Nephron (organoid): ENCODE measurements around the gene CDH23.

Experiments used
- H3K27ac Mint-ChIP-seq, 3 experiments: 2 replicates each; pipeline ENCODE4 v1.8.0; 2020; ENCODE audit warnings: mixed read lengths in 3 of 3, mild to moderate bottlenecking in 2 of 3, moderate library complexity in 1 of 3
- H3K27me3 Mint-ChIP-seq: 2 replicates; pipeline ENCODE4 v1.8.0; 2021; ENCODE audit warnings: low read depth, mild to moderate bottlenecking, moderate library complexity, mixed read lengths
- H3K36me3 Mint-ChIP-seq: 2 replicates; pipeline ENCODE4 v1.8.0; 2020; ENCODE audit warnings: low read depth, mixed read lengths
- H3K4me1 Mint-ChIP-seq: 2 replicates; pipeline ENCODE4 v1.8.0; 2020; ENCODE audit warnings: mixed read lengths
- H3K4me3 Mint-ChIP-seq, 3 experiments: 2 replicates each; pipeline ENCODE4 v1.8.0; 2020; ENCODE audit warnings: mild to moderate bottlenecking in 3 of 3, mixed read lengths in 3 of 3, moderate library complexity in 2 of 3
- H3K9me3 Mint-ChIP-seq: 2 replicates; pipeline ENCODE4 v1.8.0; 2020; ENCODE audit warnings: mixed read lengths
- TF ChIP-seq, protein P1 (sequence below), 3 experiments: fragments of 200-600 bp; sonication (generic); IDR thresholded peaks; one replicate each; pipeline ENCODE4 v1.5.0; 2021; ENCODE audit warnings: antibody characterized with exemption in 3 of 3; ENCODE audit not compliant: unreplicated experiment in 3 of 3

The CDH23 gene

DNA sequence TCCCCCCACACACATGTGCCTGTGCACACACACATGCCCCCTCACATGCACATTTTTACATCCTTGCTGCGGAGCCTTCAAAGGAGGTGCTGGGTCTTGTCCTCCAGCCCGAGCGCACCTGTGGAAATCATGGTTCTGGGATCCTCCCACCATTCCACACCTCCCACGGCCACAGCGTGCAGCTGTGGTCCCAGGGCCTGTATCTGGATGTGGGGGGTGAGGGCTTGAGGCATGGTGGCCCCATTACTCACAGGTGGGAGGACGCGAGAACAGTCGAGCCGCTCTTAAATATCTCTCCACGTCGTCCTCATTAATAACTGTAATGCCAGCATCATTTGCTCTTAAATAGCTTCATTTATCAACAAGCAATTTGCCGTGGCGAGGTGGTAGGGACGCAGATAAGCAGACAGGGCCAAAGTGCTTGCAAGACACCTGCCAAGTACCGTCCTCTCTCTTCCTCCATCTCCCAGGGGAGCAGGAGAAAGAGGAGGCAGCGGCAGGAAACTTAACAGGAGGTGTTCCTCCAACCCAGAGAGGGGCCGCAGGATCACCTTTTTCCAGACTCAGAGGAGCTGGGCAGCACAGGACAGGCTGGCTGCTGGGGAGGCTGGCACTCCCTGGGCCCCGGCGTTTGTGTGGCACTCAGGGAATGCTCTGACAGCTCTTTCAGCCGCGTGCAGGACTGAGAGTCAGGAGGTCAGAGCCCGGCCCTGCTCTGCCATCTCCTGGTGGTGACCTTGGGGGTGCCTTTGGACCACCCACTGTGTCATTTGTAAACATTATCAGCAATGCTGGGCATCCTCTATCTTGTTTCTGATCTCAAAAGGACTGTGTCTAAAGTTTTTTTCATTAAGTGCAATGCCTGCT, 87.4 kb downstream of the CDH23 start:
- H3K9me3 Mint-ChIP-seq, result peaks cover 7% of the 10 kb centered on the region
- no peaks in the 10 kb centered on the region for H3K4me1 Mint-ChIP-seq
- H3K27me3 Mint-ChIP-seq, result peaks cover 29% of the 10 kb centered on the region
- no peak overlapping the region for H3K4me3 Mint-ChIP-seq
- TF ChIP-seq, protein P1, sequence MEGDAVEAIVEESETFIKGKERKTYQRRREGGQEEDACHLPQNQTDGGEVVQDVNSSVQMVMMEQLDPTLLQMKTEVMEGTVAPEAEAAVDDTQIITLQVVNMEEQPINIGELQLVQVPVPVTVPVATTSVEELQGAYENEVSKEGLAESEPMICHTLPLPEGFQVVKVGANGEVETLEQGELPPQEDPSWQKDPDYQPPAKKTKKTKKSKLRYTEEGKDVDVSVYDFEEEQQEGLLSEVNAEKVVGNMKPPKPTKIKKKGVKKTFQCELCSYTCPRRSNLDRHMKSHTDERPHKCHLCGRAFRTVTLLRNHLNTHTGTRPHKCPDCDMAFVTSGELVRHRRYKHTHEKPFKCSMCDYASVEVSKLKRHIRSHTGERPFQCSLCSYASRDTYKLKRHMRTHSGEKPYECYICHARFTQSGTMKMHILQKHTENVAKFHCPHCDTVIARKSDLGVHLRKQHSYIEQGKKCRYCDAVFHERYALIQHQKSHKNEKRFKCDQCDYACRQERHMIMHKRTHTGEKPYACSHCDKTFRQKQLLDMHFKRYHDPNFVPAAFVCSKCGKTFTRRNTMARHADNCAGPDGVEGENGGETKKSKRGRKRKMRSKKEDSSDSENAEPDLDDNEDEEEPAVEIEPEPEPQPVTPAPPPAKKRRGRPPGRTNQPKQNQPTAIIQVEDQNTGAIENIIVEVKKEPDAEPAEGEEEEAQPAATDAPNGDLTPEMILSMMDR (IDR thresholded peaks at IDR 0.05; ENCODE audit: unreplicated experiment in 3 of 3), result no peak
- H3K27ac Mint-ChIP-seq, result no peak overlapping the region
- peaks cover 2% of the 10 kb centered on the region for H3K36me3 Mint-ChIP-seq

DNA sequence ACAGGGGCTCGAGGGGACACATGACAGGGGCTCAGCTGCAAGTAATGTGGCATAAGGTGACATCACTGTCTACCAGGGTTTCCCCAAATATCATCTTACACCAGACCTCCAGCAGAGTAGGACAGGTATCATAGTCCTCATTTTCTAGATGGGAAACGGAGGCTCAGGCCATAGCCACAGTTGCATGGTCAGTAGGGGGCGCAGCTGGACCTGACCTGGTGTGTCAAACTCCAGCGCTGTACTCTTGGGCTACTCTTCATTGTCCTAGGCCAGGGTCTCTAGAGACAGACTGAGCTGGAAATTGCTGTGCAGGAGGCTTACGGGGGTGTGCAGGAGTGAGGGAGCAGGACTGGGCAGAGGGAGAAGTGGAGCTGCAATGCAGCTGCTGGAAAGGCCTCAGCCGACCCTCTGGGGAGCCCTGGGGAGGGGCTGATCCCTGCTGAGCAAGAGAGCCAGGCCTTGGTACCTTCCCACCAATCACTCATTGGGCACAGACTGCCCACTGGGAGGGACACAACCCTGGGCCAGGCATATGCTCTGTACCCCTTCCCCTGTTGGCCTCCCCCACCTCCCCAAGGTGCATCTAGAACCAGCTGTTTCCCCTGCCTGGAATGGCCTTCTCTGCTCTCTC, 89.9 kb downstream of the CDH23 start:
- Mint-ChIP-seq H3K27me3 (peaks cover 23% of the 10 kb centered on the region), H3K36me3 (peaks cover 4% of the 10 kb centered on the region), H3K27ac (peak overlapping the region in 1 of 3 experiments; percentile 12), H3K4me1 (no peaks in the 10 kb centered on the region), H3K4me3 (no peak overlapping the region), H3K9me3 (peaks cover 19% of the 10 kb centered on the region)
- TF ChIP-seq, protein P1 (IDR thresholded peaks at IDR 0.05; ENCODE audit: unreplicated experiment in 3 of 3), result peak; percentile 12 to 58 (median 29)

DNA sequence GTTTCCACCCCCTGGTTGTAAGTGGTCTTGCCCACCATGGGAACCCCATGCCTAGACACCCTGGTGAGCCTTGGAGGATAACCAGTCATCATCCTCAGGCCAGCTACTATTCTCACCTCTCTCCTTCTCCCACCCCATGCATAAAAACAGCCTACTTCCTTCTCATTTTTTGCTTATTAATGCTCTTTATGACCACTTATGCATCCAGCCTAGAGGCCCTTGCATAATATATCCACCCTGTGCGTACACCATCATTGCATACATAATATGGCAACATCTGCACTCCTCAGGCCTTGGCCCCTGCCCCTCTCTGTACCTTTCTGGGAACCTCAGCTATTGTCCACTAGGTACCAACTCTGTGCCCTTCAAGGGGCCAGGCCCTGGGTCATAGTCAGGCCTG, 91.0 kb downstream of the CDH23 start:
- peaks cover 19% of the 10 kb centered on the region for H3K9me3 Mint-ChIP-seq
- no peak overlapping the region for H3K27ac Mint-ChIP-seq
- H3K27me3 Mint-ChIP-seq, result peaks cover 13% of the 10 kb centered on the region
- TF ChIP-seq, protein P1 (IDR thresholded peaks at IDR 0.05; ENCODE audit: unreplicated experiment in 3 of 3), result no peak
- H3K4me3 Mint-ChIP-seq, result no peak overlapping the region
- H3K36me3 Mint-ChIP-seq, result peaks cover 4% of the 10 kb centered on the region
- H3K4me1 Mint-ChIP-seq, result no peaks in the 10 kb centered on the region

DNA sequence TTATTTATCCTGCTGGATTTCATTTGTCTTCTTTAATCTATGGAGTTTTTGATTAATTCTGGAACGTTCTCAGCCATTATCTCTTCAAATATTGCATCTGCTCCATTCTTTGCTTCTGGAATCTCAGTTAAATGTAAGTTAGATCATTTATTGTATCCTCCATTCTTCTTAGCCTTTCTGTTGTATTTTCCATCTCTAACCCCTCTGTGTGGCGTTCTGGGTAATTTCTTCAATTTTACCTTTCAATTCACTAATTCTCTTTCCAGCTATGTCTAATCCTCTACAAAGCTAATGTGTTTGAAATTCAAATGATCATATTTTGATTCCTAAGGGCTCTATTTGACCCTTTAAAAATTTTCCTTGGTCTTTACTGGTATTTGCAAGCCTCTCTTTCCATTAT, 92.4 kb downstream of the CDH23 start:
- H3K9me3 Mint-ChIP-seq, result peaks cover 19% of the 10 kb centered on the region
- peaks cover 4% of the 10 kb centered on the region for H3K36me3 Mint-ChIP-seq
- TF ChIP-seq, protein P1 (IDR thresholded peaks at IDR 0.05; ENCODE audit: unreplicated experiment in 3 of 3), result no peak
- peaks cover 13% of the 10 kb centered on the region for H3K4me1 Mint-ChIP-seq
- H3K4me3 Mint-ChIP-seq, result no peak overlapping the region
- H3K27ac Mint-ChIP-seq, result no peak overlapping the region
- H3K27me3 Mint-ChIP-seq, result peaks cover 12% of the 10 kb centered on the region

DNA sequence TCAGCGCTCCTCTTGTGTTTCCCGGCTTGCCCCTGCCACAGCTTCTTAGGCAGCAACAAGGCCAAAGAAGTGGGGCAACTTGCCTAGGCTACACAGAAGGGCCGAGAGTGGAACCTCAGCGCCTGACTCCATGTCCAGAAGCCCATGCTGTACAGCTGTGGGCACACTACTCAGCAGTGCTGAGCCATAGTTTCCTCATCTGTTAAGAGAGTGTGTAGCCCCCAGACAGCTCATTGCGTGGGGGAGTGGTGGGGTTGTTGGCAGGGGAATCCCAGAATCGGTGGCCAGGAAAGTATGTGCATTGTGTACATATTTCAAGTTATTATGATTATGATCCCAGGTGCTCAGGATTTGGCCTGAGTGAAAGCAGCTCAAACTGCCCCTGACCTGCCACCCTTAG, 96.2 kb downstream of the CDH23 start:
- Mint-ChIP-seq H3K9me3 (peaks cover 19% of the 10 kb centered on the region), H3K36me3 (peaks cover 4% of the 10 kb centered on the region), H3K4me3 (no peak overlapping the region), H3K27ac (no peak overlapping the region), H3K27me3 (peaks cover 14% of the 10 kb centered on the region), H3K4me1 (peaks cover 22% of the 10 kb centered on the region)
- TF ChIP-seq, protein P1 (IDR thresholded peaks at IDR 0.05; ENCODE audit: unreplicated experiment in 3 of 3), result no peak
